ENCODE results near the gene SMARCA1. TPM values are rescaled to one million over a fixed set of nuclear protein-coding genes. Genes with fewer than 3 reads are reported as not detected.

The SMARCA1 gene
- total and polyA plus RNA-seq, 10 of the 15 experiments (the other 5 are each of a cell fraction or from before 2014, with no cell fraction given), result 0.02 to 0.31 (median 0.08) TPM; not detected in 3

- no peaks in the 10 kb centered on the region for H3K4me1 ChIP-seq (ENCODE audit: control insufficient read depth, insufficient read depth, low read length)
- H4K20me1 ChIP-seq (ENCODE audit: control insufficient read depth, insufficient read depth), result no peaks in the 10 kb centered on the region
- no peaks in the 10 kb centered on the region for H3K36me3 ChIP-seq (ENCODE audit: control insufficient read depth in 2 of 2, insufficient read depth in 2 of 2, low read length in 1 of 2)
- intact Hi-C loops (cut with micrococcal nuclease; ENCODE audit: unreplicated experiment) (no loop called here), in situ Hi-C loops (cut with MboI) (no loop called here)
- no peak for FAIRE-seq
- no peaks in the 10 kb centered on the region for H3K27me3 ChIP-seq (replicated peaks in 1 of 2; ENCODE audit: control insufficient read depth in 2 of 2, insufficient read depth in 2 of 2, low read length in 1 of 2)
- RAD21 ChIA-PET (ENCODE audit: unreplicated experiment), result no interaction called here
- WGBS (ENCODE audit: insufficient coverage, insufficient replicate concordance, low lambda C conversion rate, missing lambda C conversion rate), result 9% methylated on average over 4 of the region's 4 CpGs
- H3K9me3 ChIP-seq (replicated peaks; ENCODE audit: control insufficient read depth, insufficient read depth, low read length), result no peaks in the 10 kb centered on the region
- CTCF ChIA-PET, result no interaction called here
- H3K4me2 ChIP-seq (ENCODE audit: control insufficient read depth, insufficient read depth), result no peak overlapping the region
- H3K9ac ChIP-seq (ENCODE audit: control insufficient read depth, insufficient read depth, low read length), result no peak overlapping the region
- SMC1A ChIA-PET (ENCODE audit: uncharacterized antibody, unreplicated experiment), result interaction anchor here (1.0 kb wide), 1 partner anchor 15 kb away, joined by 3 read pairs; no protein-coding TSS in a partner anchor
- H3K27ac ChIP-seq (ENCODE audit: control insufficient read depth, insufficient read depth), result no peak overlapping the region
- BruUV-seq (replicated peaks), result no TSS peak
- H3K4me3 ChIP-seq, result no peak overlapping the region
- no peak for DNase-seq (ENCODE audit: low read depth, low spot score)
- no peaks in the 10 kb centered on the region for H3K79me2 ChIP-seq (ENCODE audit: control insufficient read depth, insufficient read depth, low read length)
- POLR2A ChIA-PET, result no interaction called here
- no peak for ATAC-seq
- no peak for TF ChIP-seq HDAC6 (IDR thresholded peaks at IDR 0.05; ENCODE audit: unreplicated experiment)
- no peak for TF ChIP-seq PAX8 (IDR thresholded peaks at IDR 0.05)
- TF ChIP-seq NR2F1 (conservative IDR thresholded peaks at IDR 0.05), result no peak
- no peak for TF ChIP-seq ZNF274 (IDR thresholded peaks at IDR 0.05; ENCODE audit: insufficient read depth, insufficient read length)
- TF ChIP-seq SMC3 (IDR thresholded peaks at IDR 0.05; ENCODE audit: borderline replicate concordance, low read length), result no peak
- no peak for TF ChIP-seq SUZ12 (IDR thresholded peaks at IDR 0.05; ENCODE audit: unreplicated experiment)
- TF ChIP-seq LARP7 (IDR thresholded peaks at IDR 0.05), result no peak
- no peak for TF ChIP-seq STAT1 (conservative IDR thresholded peaks at IDR 0.05)
- TF ChIP-seq CEBPB (IDR thresholded peaks at IDR 0.05; ENCODE audit: borderline replicate concordance in 1 of 2, low read depth in 2 of 2, low read length in 2 of 2), result no peak
- TF ChIP-seq CBX3 (IDR thresholded peaks at IDR 0.05; ENCODE audit: borderline replicate concordance, low read depth), result no peak
- no peak for TF ChIP-seq KAT2A (conservative IDR thresholded peaks at IDR 0.05; ENCODE audit: control insufficient read depth, low read depth, low read length)
- no peak for TF ChIP-seq NBN (IDR thresholded peaks at IDR 0.05)
- TF ChIP-seq PAX5 (IDR thresholded peaks at IDR 0.05; ENCODE audit: borderline replicate concordance, low read depth, low read length), result no peak
- TF ChIP-seq MEF2A (IDR thresholded peaks at IDR 0.05; ENCODE audit: insufficient read depth, low read depth, low read length), result no peak
- TF ChIP-seq, protein P1, sequence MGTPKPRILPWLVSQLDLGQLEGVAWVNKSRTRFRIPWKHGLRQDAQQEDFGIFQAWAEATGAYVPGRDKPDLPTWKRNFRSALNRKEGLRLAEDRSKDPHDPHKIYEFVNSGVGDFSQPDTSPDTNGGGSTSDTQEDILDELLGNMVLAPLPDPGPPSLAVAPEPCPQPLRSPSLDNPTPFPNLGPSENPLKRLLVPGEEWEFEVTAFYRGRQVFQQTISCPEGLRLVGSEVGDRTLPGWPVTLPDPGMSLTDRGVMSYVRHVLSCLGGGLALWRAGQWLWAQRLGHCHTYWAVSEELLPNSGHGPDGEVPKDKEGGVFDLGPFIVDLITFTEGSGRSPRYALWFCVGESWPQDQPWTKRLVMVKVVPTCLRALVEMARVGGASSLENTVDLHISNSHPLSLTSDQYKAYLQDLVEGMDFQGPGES (IDR thresholded peaks at IDR 0.05), result no peak
- TF ChIP-seq SMARCA5 (IDR thresholded peaks at IDR 0.05), result no peak
- no peak overlapping the region for H2AFZ ChIP-seq (ENCODE audit: control insufficient read depth, low read depth, low read length)
These were observed 44.8 kb downstream of the SMARCA1 start for GRCh38 chrX:129478516-129478915.

Measured in GM12878 (cell line).